A549 (cell line): ENCODE data around the gene PIGC. TPM values are rescaled to one million over a fixed set of nuclear protein-coding genes. Genes with fewer than 3 reads are reported as not detected.
"Not testable (repeated sequence)": the region's sequence is repeated elsewhere in the genome, so short reads cannot be mapped to it uniquely, and the experiment has no call there.

Experiments
- ATAC-seq, 2 experiments: fragments of 200-7000 bp in 1 of 2; fragments of >200 bp in 1 of 2; cut with Nextera tagmentation in 1 of 2; cut with Tn5 transposase in 1 of 2; 3 replicates each; pipeline versions ENCODE4 v1.8.0 to v1.9.1; 2018 to 2020; ENCODE audit warnings: mild to moderate bottlenecking in 1 of 2, moderate library complexity in 1 of 2
- CTCF ChIA-PET: fragments of 300-600 bp; sonication (Branson Sonifier 250); formaldehyde crosslinking; extraction: SDS; loops from one replicate; lab custom pipeline; 2021; ENCODE audit warnings: antibody characterized with exemption, inconsistent platforms; lab: Yijun Ruan, JAX
- POLR2A ChIA-PET: fragments of 350-600 bp; formaldehyde crosslinking; extraction: SDS; loops from one replicate; lab custom pipeline; 2021; ENCODE audit warnings: antibody characterized with exemption, inconsistent platforms; lab: Yijun Ruan, JAX
- DNase-seq, 2 experiments: peaks; one replicate each; pipeline versions ENCODE4 v3.0.0 to v3.0.0-alpha.2; 2011 to 2016; ENCODE audit warnings: low read depth in 1 of 2, low spot score in 1 of 2
- FAIRE-seq: peaks from 2 replicates; lab custom pipeline; 2011; peaks lifted over from hg19 to GRCh38; lab: Jason Lieb, UNC
- H3K27ac ChIP-seq, 2 experiments: fragments of >200 bp; sonication (Bioruptor Twin); formaldehyde crosslinking; 3 replicates each; pipeline ENCODE4 v1.5.1; 2016 to 2017
- H3K4me1 ChIP-seq: fragments of >200 bp; sonication (Bioruptor Twin); formaldehyde crosslinking; 3 replicates; pipeline ENCODE4 v1.6.1; 2016
- H3K4me2 ChIP-seq: fragments of >200 bp; sonication (Bioruptor Twin); formaldehyde crosslinking; 3 replicates; pipeline ENCODE4 v1.6.1; 2016
- H3K4me3 ChIP-seq: fragments of >200 bp; sonication (Bioruptor Twin); formaldehyde crosslinking; 3 replicates; pipeline ENCODE4 v1.5.1; 2016
- H3K9me3 ChIP-seq: fragments of >200 bp; sonication (Bioruptor Twin); formaldehyde crosslinking; 3 replicates; pipeline ENCODE4 v1.6.1; 2016
- BHLHE40 ChIP-seq: IDR thresholded peaks from 2 replicates; pipeline ENCODE4 v1.6.1; 2012; ENCODE audit warnings: low read depth, low read length, inconsistent platforms
- CBX2 ChIP-seq: fragments of 200-600 bp; sonication (generic); IDR thresholded peaks from 2 replicates; pipeline ENCODE4 v1.6.1; 2016; ENCODE audit warnings: low read depth, mild to moderate bottlenecking, borderline replicate concordance
- CEBPB ChIP-seq, 2 experiments: fragments of >200 bp in 1 of 2; sonication (Bioruptor Twin) in 1 of 2; formaldehyde crosslinking in 1 of 2; IDR thresholded peaks; 2 replicates each; pipeline ENCODE4 v1.6.1; 2012 to 2016
- EHF ChIP-seq: fragments of 250-450 bp; sonication (Bioruptor Pico); IDR thresholded peaks from 2 replicates; pipeline ENCODE4 v1.5.0; 2020; ENCODE audit warnings: mild to moderate bottlenecking
- EHMT2 ChIP-seq: fragments of 200-600 bp; sonication (generic); IDR thresholded peaks from 2 replicates; pipeline ENCODE4 v1.6.1; 2016; ENCODE audit warnings: antibody characterized with exemption, low read depth, mild to moderate bottlenecking, moderate library complexity
- EP300 ChIP-seq, 2 experiments: fragments of >200 bp; sonication (Bioruptor Twin); formaldehyde crosslinking; IDR thresholded peaks; 2 replicates in 1 of 2; 3 replicates in 1 of 2; pipeline ENCODE4 v1.6.1; 2016 to 2017
- ESRRA ChIP-seq: fragments of 150-350 bp; IDR thresholded peaks from 2 replicates; pipeline ENCODE4 v1.6.1; 2014; ENCODE audit warnings: mild to moderate bottlenecking, low read length, borderline replicate concordance
- KDM5A ChIP-seq: fragments of 200-600 bp; sonication (generic); IDR thresholded peaks from 2 replicates; pipeline ENCODE4 v1.6.1; 2016; ENCODE audit warnings: antibody characterized with exemption, mild to moderate bottlenecking
- NPAS2 ChIP-seq: fragments of 250-450 bp; sonication (Bioruptor Pico); IDR thresholded peaks from 2 replicates; pipeline ENCODE4 v1.8.0; 2022; ENCODE audit warnings: mild to moderate bottlenecking, moderate library complexity, borderline replicate concordance
- PHF8 ChIP-seq: fragments of 200-600 bp; sonication (generic); IDR thresholded peaks from 2 replicates; pipeline ENCODE4 v1.6.1; 2016; ENCODE audit warnings: low read depth, mild to moderate bottlenecking, antibody characterized with exemption, moderate library complexity, borderline replicate concordance
- POLR2A ChIP-seq: IDR thresholded peaks from 2 replicates; pipeline ENCODE4 v1.6.1; 2012; ENCODE audit warnings: mild to moderate bottlenecking, low read length
- POLR2AphosphoS2 ChIP-seq: conservative IDR thresholded peaks from 2 replicates; pipeline ENCODE4 v1.6.1; 2012; ENCODE audit warnings: low read length, improper control_type of control experiment, inconsistent platforms
- RAD21 ChIP-seq, 2 experiments: fragments of >200 bp in 1 of 2; sonication (Bioruptor Twin) in 1 of 2; formaldehyde crosslinking in 1 of 2; IDR thresholded peaks in 1 of 2; conservative IDR thresholded peaks in 1 of 2; 2 replicates in 1 of 2; 3 replicates in 1 of 2; pipeline ENCODE4 v1.6.1; 2012 to 2018; ENCODE audit warnings: inconsistent platforms in 1 of 2
- RARB ChIP-seq: fragments of 250-450 bp; sonication (Bioruptor Pico); IDR thresholded peaks from 2 replicates; pipeline ENCODE4 v1.8.0; 2021; ENCODE audit warnings: mild to moderate bottlenecking, moderate library complexity
- RFX5 ChIP-seq: fragments of 450-650 bp; IDR thresholded peaks from 2 replicates; pipeline ENCODE4 v1.7.1; 2014; ENCODE audit warnings: antibody characterized with exemption, mild to moderate bottlenecking, moderate library complexity
- TFCP2L1 ChIP-seq: fragments of 250-450 bp; sonication (Bioruptor Pico); IDR thresholded peaks from 2 replicates; pipeline ENCODE4 v1.5.0; 2021; ENCODE audit warnings: mild to moderate bottlenecking
- ZC3H11A ChIP-seq: fragments of 450-650 bp; IDR thresholded peaks from 2 replicates; pipeline ENCODE4 v1.6.1; 2014; ENCODE audit warnings: antibody characterized with exemption, mild to moderate bottlenecking
- ZSCAN20 ChIP-seq: fragments of 250-450 bp; sonication (Bioruptor Pico); IDR thresholded peaks from 2 replicates; pipeline ENCODE4 v1.8.0; 2022; ENCODE audit warnings: mild to moderate bottlenecking, moderate library complexity
- WGBS: methylation state at CpG from one replicate; pipeline ENCODE4 v1.1.6; 2017; ENCODE audit errors: missing lambda C conversion rate; 5-methylcytosine and 5-hydroxymethylcytosine counted together
- polyA plus RNA-seq, 4 experiments: library from polyadenylated mRNA; depleted of rRNA in 3 of 4; stranded (reverse); fragments of >200 nt; fragmentation: RNase III in 1 of 4; extraction: RNeasy Plus Mini Kit Qiagen cat#74134 plus additional on column Dnase treatment in 1 of 4; gene quantifications; 2 replicates in 3 of 4; 3 replicates in 1 of 4; pipeline ENCODE4 v1.2.3, GENCODE V29; 2011 to 2017
- TF ChIP-seq, protein P1 (sequence below): IDR thresholded peaks from 2 replicates; pipeline ENCODE4 v1.6.1; 2012; ENCODE audit warnings: low read depth, borderline replicate concordance
- TF ChIP-seq, protein P2 (sequence below): IDR thresholded peaks from 2 replicates; pipeline ENCODE4 v1.6.1; 2012

PIGC gene
- polyA plus RNA-seq, 2 of the 4 experiments (the other 2 are of a cell fraction): 30.7 to 50.0 TPM

DNA sequence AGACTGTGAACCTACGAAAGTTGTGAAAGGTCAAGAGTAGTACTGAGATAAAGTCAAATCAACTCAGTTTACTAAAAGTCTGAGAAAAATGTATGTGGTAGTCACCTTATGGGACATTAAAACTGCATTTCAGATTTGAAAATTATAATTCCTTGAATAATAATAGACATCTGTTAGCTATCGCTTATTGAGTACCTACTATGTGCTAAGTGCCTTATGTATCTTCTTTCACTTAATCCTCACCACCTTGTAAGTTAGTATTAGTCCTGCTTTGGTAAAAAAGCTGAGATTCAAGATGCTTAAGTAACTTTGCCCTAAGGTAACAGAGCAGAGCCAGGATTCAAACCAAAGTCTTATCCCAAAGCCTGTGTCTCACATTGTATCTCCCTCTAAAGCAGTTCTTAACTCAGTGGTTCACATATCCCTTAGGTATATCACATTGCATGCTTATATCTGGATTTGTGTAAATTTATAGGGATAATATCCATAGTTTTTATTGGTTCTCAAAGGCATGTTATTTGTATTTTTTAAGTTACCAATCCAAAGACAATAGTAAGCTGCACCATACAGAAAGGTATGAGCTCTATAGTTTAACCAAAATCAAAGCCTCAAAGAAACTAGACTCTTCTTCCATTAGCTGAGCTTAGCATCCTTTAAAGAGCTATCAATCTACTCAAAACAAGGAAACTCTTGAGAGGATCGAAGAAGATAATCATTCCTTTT is 865 bp downstream of the PIGC start:
- peak overlapping the region; percentile 88 for H3K4me2 ChIP-seq
- ATAC-seq: no peak
- peak overlapping the region; percentile 94 to 98 for H3K27ac ChIP-seq
- no peak for TF ChIP-seq EP300 (IDR thresholded peaks at IDR 0.05)
- no peak for TF ChIP-seq ESRRA
- TF ChIP-seq, protein P1, sequence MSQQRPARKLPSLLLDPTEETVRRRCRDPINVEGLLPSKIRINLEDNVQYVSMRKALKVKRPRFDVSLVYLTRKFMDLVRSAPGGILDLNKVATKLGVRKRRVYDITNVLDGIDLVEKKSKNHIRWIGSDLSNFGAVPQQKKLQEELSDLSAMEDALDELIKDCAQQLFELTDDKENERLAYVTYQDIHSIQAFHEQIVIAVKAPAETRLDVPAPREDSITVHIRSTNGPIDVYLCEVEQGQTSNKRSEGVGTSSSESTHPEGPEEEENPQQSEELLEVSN: no peak
- TF ChIP-seq EHF (CRISPR knock-in tag): no peak
- TF ChIP-seq EHMT2: no peak
- TF ChIP-seq, all 56 proteins: peak for 0
- ChIA-PET POLR2A (no interaction called here), CTCF (interaction anchor here (0.6 to 4.8 kb wide), 14 partner anchors 8 to 642 kb away, joined by 3 to 28 read pairs (median 4); no protein-coding TSS in a partner anchor)
- Histone ChIP-seq H3K9me3 (no peaks in the 10 kb centered on the region), H3K4me1 (peaks cover 17% of the 10 kb centered on the region), H3K4me3 (peak overlapping the region; percentile 92)
- WGBS: 62% methylated on average over 3 of the region's 3 CpGs
- DNase-seq (no peak), FAIRE-seq (no peak)

DNA sequence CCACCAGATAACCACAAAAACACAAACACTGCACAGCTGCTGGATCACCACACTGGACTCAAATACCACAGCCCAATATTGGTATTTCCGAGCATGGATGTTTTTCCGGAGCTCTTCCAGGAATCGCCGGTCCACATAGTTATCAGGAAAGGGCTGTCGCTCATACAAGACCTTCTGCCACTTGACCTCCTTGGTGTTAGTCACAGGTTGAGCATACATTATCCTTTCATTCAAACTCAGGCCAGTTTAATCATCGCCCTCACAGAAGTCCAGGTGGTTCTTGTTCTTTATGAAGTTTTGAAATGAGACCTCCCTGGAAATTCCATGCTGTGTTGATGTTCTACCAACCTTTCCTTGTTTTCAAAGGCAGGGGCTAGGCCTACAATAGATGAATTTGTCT is 1.5 kb downstream of the PIGC start:
- Histone ChIP-seq H3K9me3 (0 out of 3 replicates have a peak, but pooled peaks cover 2% of the 10 kb centered on the region), H3K4me3 (no peak overlapping the region; the same call in 2 of the 3 replicates), H3K4me2 (peak overlapping the region; percentile 88), H3K4me1 (peaks cover 11% of the 10 kb centered on the region; the same call in 2 of the 3 replicates), H3K27ac (no peak overlapping the region)
- DNase-seq (no peak), FAIRE-seq (no peak), ATAC-seq (no peak)
- WGBS: over 99% methylated on average over 6 of the region's 6 CpGs
- TF ChIP-seq RFX5 (no peak), CEBPB (IDR thresholded peaks at IDR 0.05) (no peak), ZC3H11A (no peak), EHMT2 (no peak), NPAS2 (CRISPR knock-in tag) (no peak), KDM5A (no peak), RARB (CRISPR knock-in tag) (no peak), CBX2 (no peak), ZSCAN20 (CRISPR knock-in tag) (no peak), PHF8 (no peak), TFCP2L1 (no peak)
- ChIA-PET POLR2A (no interaction called here), CTCF (interaction anchor here (0.7 to 4.8 kb wide), 7 partner anchors 10 to 642 kb away, joined by 3 to 28 read pairs (median 4); no protein-coding TSS in a partner anchor)

DNA sequence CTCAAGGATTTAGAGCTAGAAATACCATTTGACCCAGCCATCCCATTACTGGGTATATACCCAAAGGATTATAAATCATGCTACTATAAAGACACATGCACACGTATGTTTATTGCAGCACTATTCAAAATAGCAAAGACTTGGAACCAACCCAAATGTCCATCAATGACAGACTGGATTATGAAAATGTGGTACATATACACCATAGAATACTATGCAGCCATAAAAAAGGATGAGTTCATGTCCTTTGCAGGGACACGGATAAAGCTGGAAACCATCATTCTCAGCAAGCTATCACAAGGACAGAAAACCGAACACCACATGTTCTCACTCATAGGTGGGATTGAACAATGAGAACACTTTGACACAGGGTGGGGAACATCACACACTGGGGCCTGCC is 6.7 kb downstream of the PIGC start:
- H3K4me3 ChIP-seq, CTCF ChIA-PET, ATAC-seq, H3K27ac ChIP-seq, FAIRE-seq, H3K9me3 ChIP-seq, H3K4me1 ChIP-seq, POLR2A ChIA-PET, H3K4me2 ChIP-seq, DNase-seq: not testable (repeated sequence)
- WGBS: 96% methylated on average over 3 of the region's 3 CpGs

DNA sequence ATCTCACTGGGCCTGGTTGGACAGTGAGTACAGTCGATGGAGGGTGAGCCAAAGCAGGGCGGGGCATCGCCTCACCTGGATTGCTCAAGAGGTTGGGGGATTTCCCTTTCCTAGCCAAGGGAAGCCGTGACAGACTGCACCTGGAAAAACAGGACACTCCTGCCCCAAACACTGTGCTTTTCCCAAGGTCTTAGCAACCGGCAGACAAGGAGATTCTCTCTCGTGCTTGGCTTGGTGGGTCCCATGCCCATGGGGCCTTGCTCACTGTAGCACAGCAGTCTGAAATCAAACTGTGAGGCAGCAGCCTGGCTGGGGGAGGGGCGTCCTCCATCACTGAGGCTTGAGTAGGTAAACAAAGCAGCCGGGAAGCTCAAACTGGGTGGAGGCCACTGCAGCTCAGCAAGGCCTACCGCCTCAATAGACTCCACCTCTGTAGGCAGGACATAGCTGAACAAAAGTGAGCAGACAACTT is 12.1 kb downstream of the PIGC start:
- no peaks in the 10 kb centered on the region for H3K4me1 ChIP-seq
- POLR2A ChIA-PET: no interaction called here
- FAIRE-seq (no peak), ATAC-seq (no peak), DNase-seq (no peak)
- CTCF ChIA-PET: interaction anchor here (0.7 to 4.1 kb wide), 5 partner anchors 11 to 447 kb away, joined by 3 to 32 read pairs (median 4); partner anchors contain the start of gene PIGC
- WGBS: 76% methylated on average over 8 of the region's 9 CpGs
- no peaks in the 10 kb centered on the region for H3K9me3 ChIP-seq
- no peak overlapping the region for H3K4me3 ChIP-seq
- no peak overlapping the region for H3K27ac ChIP-seq
- H3K4me2 ChIP-seq: no peak overlapping the region
- no peak for TF ChIP-seq RAD21 (conservative IDR thresholded peaks at IDR 0.05 in 1 of 2, IDR thresholded peaks at IDR 0.05 in 1 of 2)
- no peak for TF ChIP-seq BHLHE40
- TF ChIP-seq, protein P2, sequence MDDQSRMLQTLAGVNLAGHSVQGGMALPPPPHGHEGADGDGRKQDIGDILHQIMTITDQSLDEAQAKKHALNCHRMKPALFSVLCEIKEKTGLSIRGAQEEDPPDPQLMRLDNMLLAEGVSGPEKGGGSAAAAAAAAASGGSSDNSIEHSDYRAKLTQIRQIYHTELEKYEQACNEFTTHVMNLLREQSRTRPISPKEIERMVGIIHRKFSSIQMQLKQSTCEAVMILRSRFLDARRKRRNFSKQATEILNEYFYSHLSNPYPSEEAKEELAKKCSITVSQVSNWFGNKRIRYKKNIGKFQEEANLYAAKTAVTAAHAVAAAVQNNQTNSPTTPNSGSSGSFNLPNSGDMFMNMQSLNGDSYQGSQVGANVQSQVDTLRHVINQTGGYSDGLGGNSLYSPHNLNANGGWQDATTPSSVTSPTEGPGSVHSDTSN: no peak
- no peak for TF ChIP-seq POLR2AphosphoS2
- no peak for TF ChIP-seq POLR2A
